ENCODE measurements around the gene AGR3. TPM values are rescaled to one million over a fixed set of nuclear protein-coding genes. Genes with fewer than 3 reads are reported as not detected.

AGR3 gene
- total RNA-seq, 1 donor from 2014 or later = not detected

- Mint-ChIP-seq H3K9me3 (no peaks in the 10 kb centered on the region), H3K4me1 (no peaks in the 10 kb centered on the region), H3K27ac (no peak overlapping the region), H3K36me3 (no peaks in the 10 kb centered on the region), H3K27me3 (ENCODE audit: insufficient read depth, low read depth) (no peaks in the 10 kb centered on the region), H3K4me3 (no peak overlapping the region)
- Histone ChIP-seq H3K4me1 (peaks cover 4% of the 10 kb centered on the region), H3K27ac (no peak overlapping the region), H3F3A (ENCODE audit: low read depth) (no peaks in the 10 kb centered on the region), H3K9me3 (ENCODE audit: low read depth) (no peaks in the 10 kb centered on the region), H3K9ac (no peak overlapping the region), H3K27me3 (no peaks in the 10 kb centered on the region), H3K4me2 (no peak overlapping the region), H2AFZ (replicated peaks) (no peak overlapping the region), H4K20me1 (ENCODE audit: low read depth) (no peaks in the 10 kb centered on the region), H3K4me3 (no peak overlapping the region), H3K36me3 (no peaks in the 10 kb centered on the region), H3K79me2 (ENCODE audit: low read depth) (no peaks in the 10 kb centered on the region)
- no peak for DNase-seq (ENCODE audit: low spot score)
- TF ChIP-seq EZH2 (IDR thresholded peaks at IDR 0.05) (no peak), CTCF (IDR thresholded peaks at IDR 0.05) (no peak), EZH2phosphoT487 (IDR thresholded peaks at IDR 0.05) (no peak)
Measured at GRCh38 chr7:16883918-16884317, 2.1 kb upstream of the AGR3 start.

DNA sequence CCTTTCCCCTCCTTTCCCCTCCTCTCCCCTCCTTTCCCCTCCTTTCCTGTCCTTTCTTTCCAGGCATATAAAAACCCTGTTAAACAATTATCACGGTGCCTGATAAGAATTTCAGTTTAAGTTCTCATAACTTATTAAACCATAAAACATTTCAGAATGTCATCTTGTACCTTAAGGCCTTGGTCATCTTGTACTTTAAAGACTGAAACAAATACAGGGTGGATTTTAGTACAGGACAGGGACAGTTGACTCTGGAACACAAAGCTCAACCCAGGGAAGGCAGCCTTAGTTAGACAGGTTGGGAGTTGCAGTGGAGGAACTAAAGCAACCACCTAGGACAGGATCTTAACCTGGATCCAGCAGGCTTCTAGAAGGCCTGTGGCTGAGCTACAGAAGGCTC, 1.2 kb downstream of the AGR3 start:
- Histone ChIP-seq H3K4me2 (no peak overlapping the region), H3K9ac (no peak overlapping the region), H3K79me2 (ENCODE audit: low read depth) (no peaks in the 10 kb centered on the region), H3K9me3 (ENCODE audit: low read depth) (no peaks in the 10 kb centered on the region), H3K4me3 (no peak overlapping the region), H3K36me3 (no peaks in the 10 kb centered on the region), H2AFZ (replicated peaks) (peak overlapping the region; percentile 89), H3K4me1 (peaks cover 4% of the 10 kb centered on the region), H3K27ac (no peak overlapping the region), H3F3A (ENCODE audit: low read depth) (no peaks in the 10 kb centered on the region), H3K27me3 (no peaks in the 10 kb centered on the region), H4K20me1 (ENCODE audit: low read depth) (no peaks in the 10 kb centered on the region)
- Mint-ChIP-seq H3K36me3 (no peaks in the 10 kb centered on the region), H3K4me3 (no peak overlapping the region), H3K9me3 (no peaks in the 10 kb centered on the region), H3K27ac (no peak overlapping the region), H3K27me3 (ENCODE audit: insufficient read depth, low read depth) (no peaks in the 10 kb centered on the region), H3K4me1 (no peaks in the 10 kb centered on the region)
- no peak for TF ChIP-seq EZH2phosphoT487 (IDR thresholded peaks at IDR 0.05)
- no peak for TF ChIP-seq EZH2 (IDR thresholded peaks at IDR 0.05)
- no peak for TF ChIP-seq CTCF (IDR thresholded peaks at IDR 0.05)
- no peak for DNase-seq (ENCODE audit: low spot score)

DNA sequence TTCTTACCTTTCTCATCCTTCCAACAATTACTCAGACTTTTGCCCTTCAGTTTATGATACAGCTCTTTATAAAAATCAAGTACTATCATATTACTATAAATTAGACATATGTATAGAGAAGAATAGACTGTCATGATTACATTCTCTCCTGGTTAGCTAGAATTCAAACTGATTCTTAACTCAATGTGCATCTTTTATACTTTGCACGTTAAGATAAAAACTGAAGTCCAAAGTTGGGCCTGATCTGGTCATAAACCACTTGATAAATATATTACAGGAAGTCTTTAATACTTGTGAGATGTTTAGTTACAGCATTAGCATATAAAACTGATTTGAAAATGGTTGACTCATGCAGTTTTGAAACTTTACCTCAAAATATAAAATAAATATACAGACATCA, 2.6 kb downstream of the AGR3 start:
- no peaks in the 10 kb centered on the region for H3F3A ChIP-seq (ENCODE audit: low read depth)
- Mint-ChIP-seq H3K36me3 (no peaks in the 10 kb centered on the region), H3K27me3 (ENCODE audit: insufficient read depth, low read depth) (no peaks in the 10 kb centered on the region), H3K27ac (no peak overlapping the region), H3K4me1 (no peaks in the 10 kb centered on the region), H3K9me3 (no peaks in the 10 kb centered on the region), H3K4me3 (no peak overlapping the region)
- no peak overlapping the region for H3K4me2 ChIP-seq
- H4K20me1 ChIP-seq (ENCODE audit: low read depth) = no peaks in the 10 kb centered on the region
- peaks cover 4% of the 10 kb centered on the region for H3K4me1 ChIP-seq
- no peaks in the 10 kb centered on the region for H3K79me2 ChIP-seq (ENCODE audit: low read depth)
- no peaks in the 10 kb centered on the region for H3K27me3 ChIP-seq
- H3K9me3 ChIP-seq (ENCODE audit: low read depth) = no peaks in the 10 kb centered on the region
- no peak for DNase-seq (ENCODE audit: low spot score)
- H3K4me3 ChIP-seq = no peak overlapping the region
- TF ChIP-seq CTCF (IDR thresholded peaks at IDR 0.05) (no peak), EZH2phosphoT487 (IDR thresholded peaks at IDR 0.05) (no peak), EZH2 (IDR thresholded peaks at IDR 0.05) (no peak)
- no peaks in the 10 kb centered on the region for H3K36me3 ChIP-seq
- no peak overlapping the region for H3K27ac ChIP-seq
- H3K9ac ChIP-seq = no peak overlapping the region
- H2AFZ ChIP-seq (replicated peaks) = no peak overlapping the region

Measured in neural progenitor cell (in vitro differentiated cells).